GM19193 (cell line): Measurements from ENCODE around the gene SYTL2.

Experiments used
- POLR2A ChIP-seq: IDR thresholded peaks from 4 replicates; pipeline ENCODE4 v1.6.1; 2011; ENCODE audit not compliant: insufficient read depth, insufficient read length; ENCODE audit errors: extremely low read depth

Gene SYTL2

GRCh38 chr11:85809191-85809590 is 1.8 kb downstream of the SYTL2 start:
- no peak for TF ChIP-seq POLR2A

- no peak for TF ChIP-seq POLR2A
These were observed 4.1 kb downstream of the SYTL2 start for GRCh38 chr11:85806876-85807275.

- TF ChIP-seq POLR2A = no peak
These were observed 4.9 kb downstream of the SYTL2 start for GRCh38 chr11:85806016-85806415.

- TF ChIP-seq POLR2A = no peak
These were observed 5.6 kb downstream of the SYTL2 start for GRCh38 chr11:85805387-85805786.

- TF ChIP-seq POLR2A = no peak
These were observed 7.0 kb downstream of the SYTL2 start for GRCh38 chr11:85803920-85804319.

GRCh38 chr11:85803303-85803702 is 7.6 kb downstream of the SYTL2 start:
- no peak for TF ChIP-seq POLR2A

GRCh38 chr11:85801527-85801926 is 9.4 kb downstream of the SYTL2 start:
- no peak for TF ChIP-seq POLR2A

GRCh38 chr11:85800595-85801342 is 10.2 kb downstream of the SYTL2 start:
- no peak for TF ChIP-seq POLR2A

- no peak for TF ChIP-seq POLR2A
These were observed 11.8 kb downstream of the SYTL2 start for GRCh38 chr11:85799142-85799541.

GRCh38 chr11:85798361-85798760 is 12.6 kb downstream of the SYTL2 start:
- TF ChIP-seq POLR2A = no peak

GRCh38 chr11:85795712-85796487 is 15.0 kb downstream of the SYTL2 start:
- TF ChIP-seq POLR2A = no peak

GRCh38 chr11:85791409-85791990 is 19.4 kb downstream of the SYTL2 start:
- no peak for TF ChIP-seq POLR2A

GRCh38 chr11:85787809-85788760 is 22.9 kb downstream of the SYTL2 start:
- no peak for TF ChIP-seq POLR2A

GRCh38 chr11:85787168-85787567 is 23.8 kb downstream of the SYTL2 start:
- TF ChIP-seq POLR2A = no peak
